ENCODE measurements around the gene SORCS3.

Gene SORCS3

DNA sequence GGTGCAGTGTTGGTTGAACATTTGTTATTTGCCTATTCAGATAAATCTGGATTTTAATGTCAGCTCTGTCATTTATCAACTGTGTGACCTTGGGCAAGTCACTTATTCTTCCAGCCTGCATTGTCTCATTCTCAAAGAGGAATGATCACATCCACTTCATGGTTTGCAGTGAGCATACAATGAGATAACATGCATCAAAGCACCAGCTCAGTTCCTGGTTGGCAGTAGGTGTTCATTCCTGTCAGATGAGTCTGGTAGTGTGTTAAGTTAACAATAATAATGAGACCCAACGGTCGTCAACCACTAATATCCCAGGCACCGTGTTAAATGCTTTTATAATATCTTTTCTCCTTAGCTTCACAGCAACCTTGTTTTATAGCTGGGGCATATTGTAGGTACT is 137.3 kb downstream of the SORCS3 start:
- DNase-seq (ENCODE audit: low spot score), result no peak

DNA sequence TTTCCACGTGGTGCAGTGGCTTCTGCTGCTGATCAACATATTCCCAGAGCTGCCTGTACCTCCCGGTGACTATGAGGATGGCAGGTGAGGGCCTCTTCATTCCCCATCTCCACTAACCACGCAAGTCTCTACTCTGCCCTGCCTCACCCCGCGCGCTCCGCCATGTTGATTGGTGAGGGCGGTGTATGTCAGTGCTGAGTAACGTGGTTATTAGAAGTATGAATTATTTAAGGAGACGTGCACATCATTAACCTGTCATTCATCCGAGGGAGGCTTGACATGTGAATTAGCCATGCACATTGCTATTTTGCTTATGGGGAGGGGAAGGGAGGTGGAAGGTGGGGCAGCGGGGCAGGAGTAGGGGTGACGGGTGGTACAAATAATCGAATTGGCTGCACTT is 138.6 kb downstream of the SORCS3 start:
- no peak for DNase-seq (ENCODE audit: low spot score)

DNA sequence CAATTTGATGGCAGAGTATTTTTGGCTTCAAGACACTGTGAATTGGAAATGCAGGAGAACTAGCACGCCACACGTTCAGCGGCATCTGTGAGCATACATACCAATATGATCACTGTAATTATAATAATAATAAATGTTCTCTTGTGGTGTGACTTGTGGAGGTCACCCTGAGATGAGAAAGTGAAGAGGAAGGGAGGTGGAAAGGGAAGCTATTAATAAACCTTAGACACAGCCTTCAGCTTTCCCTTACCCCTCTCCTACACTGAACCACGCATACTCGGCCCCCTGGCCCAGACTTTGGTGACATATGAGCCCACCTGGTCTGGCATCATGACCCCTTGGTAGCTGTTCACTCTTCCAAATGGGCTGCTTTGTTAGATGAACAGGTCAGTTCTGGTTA is 139.1 kb downstream of the SORCS3 start:
- DNase-seq (ENCODE audit: low spot score), result no peak

DNA sequence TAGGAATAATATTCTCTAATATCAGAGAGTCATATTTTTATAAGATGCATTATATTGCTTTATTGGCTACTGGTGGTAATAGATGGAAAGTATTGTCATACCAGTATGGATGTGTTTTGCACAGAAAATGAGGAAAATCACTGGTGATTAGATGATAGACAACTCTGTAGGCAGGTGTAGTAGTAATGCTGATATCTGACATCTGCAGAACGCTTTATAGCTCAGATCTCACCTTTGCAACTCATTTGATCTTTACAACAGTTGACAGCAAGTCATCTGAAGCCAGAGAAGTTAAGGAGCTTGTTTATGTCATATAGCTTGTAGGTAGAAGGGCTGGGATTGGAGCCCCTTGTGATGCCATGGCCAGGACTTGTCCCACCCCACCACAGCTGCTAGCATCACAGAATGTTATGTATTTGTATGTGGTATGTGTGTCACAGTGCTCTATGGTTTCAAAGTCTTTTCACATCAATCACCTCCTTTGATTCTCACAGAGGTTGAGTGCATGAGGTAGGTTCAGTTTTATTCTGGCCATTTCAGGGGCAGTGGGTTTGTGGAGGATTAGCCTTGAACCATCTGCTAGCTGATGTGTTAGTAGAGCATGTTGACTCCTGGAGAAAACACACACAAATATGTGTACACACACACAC is 140.0 kb downstream of the SORCS3 start:
- DNase-seq (ENCODE audit: low spot score), result no peak

DNA sequence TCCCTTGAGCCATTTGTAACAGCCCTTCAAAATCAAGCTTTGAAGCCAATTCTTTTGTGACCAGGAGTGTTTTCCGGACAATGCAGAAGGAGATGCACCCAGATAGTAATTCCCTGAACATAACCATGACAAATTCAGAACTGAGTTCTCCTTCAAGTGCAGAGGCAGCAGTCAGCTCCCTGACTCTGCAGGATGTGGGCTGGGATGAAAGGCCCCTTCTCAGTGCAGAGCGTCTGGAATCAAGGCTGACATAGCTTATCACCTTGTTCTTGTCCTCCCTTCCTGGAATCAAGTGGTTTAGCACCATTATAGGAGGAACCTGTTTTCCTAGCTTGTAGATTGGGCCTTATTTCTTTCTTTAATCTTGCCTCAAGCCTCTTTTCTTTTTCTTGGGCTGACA is 143.4 kb downstream of the SORCS3 start:
- DNase-seq (ENCODE audit: low spot score), result no peak

DNA sequence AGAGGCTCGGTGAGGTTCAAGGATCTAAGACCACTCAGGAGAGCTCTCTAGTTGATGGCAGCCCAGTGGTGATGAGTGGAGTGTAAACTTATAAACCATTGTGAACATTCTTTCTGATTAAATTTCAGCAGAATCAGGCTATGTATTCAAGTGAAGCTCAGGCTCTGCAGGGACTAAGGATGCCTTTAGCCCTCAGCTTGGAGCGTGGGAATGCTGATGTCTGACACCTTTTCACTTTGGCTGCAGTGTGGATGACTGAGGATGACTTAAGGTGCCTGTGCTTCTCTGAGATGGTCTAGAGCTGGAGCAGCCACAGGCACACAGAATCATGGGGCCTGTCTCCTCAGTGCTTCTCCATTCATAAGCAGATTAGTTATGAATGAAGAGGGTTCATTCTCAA is 150.4 kb downstream of the SORCS3 start:
- no peak for DNase-seq (ENCODE audit: low spot score)

DNA sequence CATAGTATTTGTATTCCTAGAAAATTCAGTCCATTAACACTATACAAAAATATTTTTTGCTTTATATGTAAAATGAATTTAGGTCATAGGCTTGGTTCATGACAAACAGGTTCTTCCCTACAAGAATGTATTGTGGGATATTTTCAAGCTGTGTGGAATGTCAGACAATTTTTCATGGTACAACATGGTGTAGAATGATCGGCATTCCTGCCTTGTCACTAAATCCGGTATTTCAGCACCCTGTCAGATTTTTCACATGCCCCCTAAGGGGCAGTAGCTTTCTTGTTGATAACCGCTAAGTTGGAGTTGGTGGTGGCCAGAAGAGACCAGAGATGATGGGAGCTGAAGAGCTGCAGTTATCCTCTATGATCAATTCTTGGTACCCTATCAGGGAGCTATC is 154.3 kb downstream of the SORCS3 start:
- DNase-seq (ENCODE audit: low spot score), result no peak

- DNase-seq (ENCODE audit: low spot score), result no peak
Observed at GRCh38 chr10:104796823-104797222, 155.7 kb downstream of the SORCS3 start.

GRCh38 chr10:104802941-104803340 is 161.9 kb downstream of the SORCS3 start:
- DNase-seq (ENCODE audit: low spot score), result no peak

DNA sequence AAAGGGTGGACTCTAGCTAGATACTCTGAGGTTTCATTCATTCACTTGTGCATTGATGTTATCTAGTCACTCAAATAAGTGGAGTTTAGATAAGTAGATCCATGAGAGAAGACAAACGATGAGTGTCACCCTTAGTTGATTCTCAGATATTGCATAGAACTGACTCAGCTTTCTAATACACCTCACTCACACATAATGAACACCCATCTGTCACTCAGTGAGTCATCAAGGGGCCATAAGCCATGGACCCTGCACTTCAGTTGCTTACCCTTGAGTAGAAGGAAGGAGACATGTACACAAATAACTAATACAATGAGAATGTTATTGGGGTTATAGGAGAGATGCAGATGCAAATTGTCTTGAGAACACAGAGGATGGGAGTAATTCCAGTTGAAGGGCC is 163.8 kb downstream of the SORCS3 start:
- DNase-seq (ENCODE audit: low spot score), result no peak

DNA sequence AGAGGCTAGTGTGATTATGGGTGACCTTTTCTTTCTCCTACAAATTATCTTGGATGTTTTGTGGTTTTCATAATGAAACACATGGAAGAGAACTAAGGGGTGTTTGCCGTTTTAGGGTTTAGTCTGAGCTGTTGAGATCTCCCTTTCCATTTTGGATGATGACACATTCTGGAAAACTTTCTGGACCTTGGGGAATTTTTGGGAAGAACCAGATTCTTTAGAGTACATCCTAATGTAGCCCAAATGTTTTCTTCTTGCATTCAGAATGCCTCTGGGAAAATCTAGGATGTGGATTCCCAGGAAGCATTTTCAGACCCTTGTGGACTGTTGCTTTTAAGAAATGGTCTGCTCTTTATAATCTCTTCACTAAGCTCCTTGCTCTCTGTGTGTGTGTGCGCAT is 165.7 kb downstream of the SORCS3 start:
- DNase-seq (ENCODE audit: low spot score), result no peak

GRCh38 chr10:104807581-104808310 is 166.7 kb downstream of the SORCS3 start:
- no peak for DNase-seq (ENCODE audit: low spot score)

DNA sequence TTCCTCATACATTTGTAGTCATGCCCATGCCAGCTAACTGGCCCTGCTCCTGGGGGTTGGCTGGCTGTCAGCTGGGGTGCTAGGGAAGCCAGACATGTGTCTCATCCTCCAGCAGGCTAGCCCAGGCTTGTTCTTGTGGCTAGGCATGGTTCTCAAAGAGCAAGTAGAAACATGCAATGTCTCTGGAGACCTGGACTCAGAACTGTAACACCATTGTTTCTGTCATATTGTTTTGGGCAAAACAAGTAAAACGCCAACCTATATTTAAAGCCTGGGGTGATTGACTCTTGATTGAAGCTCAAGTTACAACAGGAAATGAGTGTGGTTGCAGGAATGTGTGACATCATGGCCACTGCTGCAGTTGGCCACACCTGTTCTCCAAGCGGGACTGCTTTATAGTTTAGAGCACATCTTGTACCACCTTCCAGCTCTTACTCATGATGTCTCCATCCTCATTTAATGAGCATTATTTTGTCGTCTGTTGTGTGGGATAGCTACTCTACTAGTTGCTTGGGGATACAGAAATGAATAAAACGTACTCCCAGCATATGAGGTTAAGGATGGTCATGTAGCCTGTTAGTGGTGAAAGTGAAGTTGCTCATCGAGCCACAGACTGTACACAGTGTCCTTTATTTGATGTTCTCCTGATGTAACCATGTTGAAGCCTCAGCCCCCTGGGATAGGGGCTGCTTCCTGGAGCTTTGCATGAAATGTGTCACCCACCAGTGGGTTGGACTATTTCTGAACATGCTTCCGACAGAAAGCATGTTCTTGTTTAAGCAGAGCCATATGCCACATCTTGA is 168.4 kb downstream of the SORCS3 start:
- no peak for DNase-seq (ENCODE audit: low spot score)

DNA sequence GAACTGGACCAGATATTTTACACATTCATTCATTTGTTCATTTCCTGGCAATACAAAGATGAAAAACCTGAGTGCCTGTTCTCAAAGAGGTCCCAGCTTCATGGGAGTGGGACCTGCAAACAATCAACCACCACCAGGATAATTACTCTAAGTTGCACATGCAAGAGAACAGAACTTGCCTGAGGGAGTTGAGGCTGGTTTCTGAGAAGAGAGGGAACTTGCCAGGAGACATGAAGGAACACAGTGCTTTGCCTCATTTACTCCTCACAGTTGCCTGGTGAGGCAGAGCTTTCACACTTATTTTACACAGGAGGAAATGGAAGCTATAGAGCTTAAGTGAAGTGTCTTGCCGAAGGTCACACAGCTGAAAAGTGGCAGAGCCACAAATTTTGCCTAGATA is 170.1 kb downstream of the SORCS3 start:
- DNase-seq (ENCODE audit: low spot score), result no peak

DNA sequence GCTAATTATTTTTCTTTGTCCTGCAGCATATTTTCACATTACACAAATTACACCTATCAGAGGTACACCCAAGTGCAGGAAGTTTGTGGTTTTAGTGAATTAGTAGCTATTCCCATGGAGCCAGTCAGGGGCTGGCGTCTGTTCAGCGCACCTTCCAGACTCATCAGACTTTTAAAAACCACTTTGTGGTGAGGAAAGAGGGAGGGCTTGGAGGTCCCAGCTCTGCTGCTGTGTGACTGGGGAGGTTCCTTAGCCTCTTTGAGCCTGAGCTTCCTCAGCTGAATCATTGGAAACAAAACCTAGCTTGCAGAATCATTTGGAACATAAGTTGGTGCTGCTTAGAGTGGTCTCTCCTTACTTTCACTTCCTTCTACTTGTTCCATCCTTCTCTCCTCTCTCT is 175.4 kb downstream of the SORCS3 start:
- DNase-seq (ENCODE audit: low spot score), result no peak

DNA sequence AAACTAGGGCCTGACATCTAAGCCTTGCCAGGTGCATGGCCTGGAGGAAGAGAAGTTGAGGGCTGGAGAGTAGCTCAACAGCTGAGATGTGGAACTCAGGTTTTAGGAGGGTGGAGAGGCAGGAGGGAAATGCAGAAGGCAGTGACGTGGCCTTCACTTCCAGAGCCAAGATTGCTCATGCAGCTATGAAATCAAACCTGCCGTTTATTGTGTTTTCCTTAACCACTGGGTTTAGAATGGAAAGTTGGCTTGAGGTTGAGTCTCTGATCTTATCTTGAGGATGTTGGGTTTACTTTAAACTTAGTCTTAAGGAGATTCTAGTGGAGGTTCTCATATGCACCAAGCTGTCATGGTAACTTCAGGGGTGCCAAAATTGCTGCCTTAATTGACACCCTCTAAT is 178.6 kb downstream of the SORCS3 start:
- DNase-seq (ENCODE audit: low spot score), result no peak

GRCh38 chr10:104822088-104822487 is 181.0 kb downstream of the SORCS3 start:
- DNase-seq (ENCODE audit: low spot score), result no peak

DNA sequence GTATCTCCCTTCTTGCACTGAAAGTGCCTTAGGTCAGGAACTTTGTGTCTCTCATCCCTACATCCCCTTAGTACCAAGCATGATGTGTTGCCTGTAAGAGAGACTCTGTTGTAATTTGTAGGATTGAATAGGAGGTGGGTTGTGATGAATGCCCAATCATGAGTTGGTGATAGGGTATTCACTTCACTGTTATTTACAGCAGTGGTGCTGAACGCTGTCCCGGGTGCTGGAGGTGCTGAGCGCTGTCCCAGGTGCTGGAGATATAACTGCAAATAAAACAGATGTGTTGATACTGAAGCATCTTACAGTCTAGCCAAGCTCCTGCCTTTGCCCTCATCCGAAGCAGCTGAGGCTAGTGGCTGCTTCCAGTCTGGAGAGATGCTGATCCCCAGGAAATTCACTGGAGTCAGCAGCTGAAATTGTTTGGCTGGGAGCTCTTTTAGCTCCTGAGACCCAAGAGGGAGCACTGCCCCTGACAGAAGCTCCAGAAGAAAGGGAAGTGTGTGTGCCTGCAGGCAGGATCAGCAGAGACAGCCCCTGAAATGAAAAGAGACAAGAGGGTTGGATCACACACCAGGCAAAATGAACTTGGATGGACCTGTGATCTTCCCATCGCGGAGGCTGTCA is 183.4 kb downstream of the SORCS3 start:
- no peak for DNase-seq (ENCODE audit: low spot score)

- DNase-seq (ENCODE audit: low spot score), result no peak
Observed at GRCh38 chr10:104831272-104831671, 190.2 kb downstream of the SORCS3 start.

- no peak for DNase-seq (ENCODE audit: low spot score)
Observed at GRCh38 chr10:104834580-104834979, 193.5 kb downstream of the SORCS3 start.

- DNase-seq (ENCODE audit: low spot score), result no peak
Observed at GRCh38 chr10:104835422-104835821, 194.3 kb downstream of the SORCS3 start.

DNA sequence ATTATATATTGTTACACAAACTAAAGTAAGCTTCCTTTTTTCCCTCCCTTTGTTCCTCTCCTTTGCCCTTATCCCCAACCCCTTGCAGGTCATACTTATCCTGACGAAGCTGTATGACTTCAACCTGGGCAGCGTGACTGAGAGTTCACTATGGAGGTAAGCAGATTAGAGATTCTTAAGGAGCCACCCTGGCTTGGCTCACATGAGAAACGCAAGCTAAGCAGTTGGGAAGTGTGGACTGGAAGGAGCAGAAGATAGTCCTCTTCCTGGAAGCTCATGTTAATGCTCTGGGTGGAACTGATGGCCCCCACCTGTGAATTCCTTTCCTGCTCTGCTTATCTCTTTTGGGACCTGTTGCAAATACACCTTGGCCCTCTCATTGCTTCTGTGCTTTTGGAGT is 201.6 kb downstream of the SORCS3 start:
- DNase-seq (ENCODE audit: low spot score), result no peak

GRCh38 chr10:104844073-104844472 is 203.0 kb downstream of the SORCS3 start:
- DNase-seq (ENCODE audit: low spot score), result no peak
